Transverse colon (tissue), 3 donors: Measurements from ENCODE around the gene STARD9.

Experiments used
- CTCF ChIP-seq, 5 experiments: fragments of 200-600 bp in 3 of 5; fragments of 450-650 bp in 2 of 5; sonication (generic) in 3 of 5; IDR thresholded peaks; 1 replicate in 2 of 5; 2 replicates in 3 of 5; pipeline ENCODE4 v1.5.1; 2016 to 2017; ENCODE audit warnings: antibody characterized with exemption in 5 of 5, inconsistent platforms in 3 of 5, mild to moderate bottlenecking in 2 of 5, moderate library complexity in 1 of 5
- EP300 ChIP-seq: sonication (generic); formaldehyde crosslinking; IDR thresholded peaks from one replicate; pipeline ENCODE4 v1.6.1; 2017; ENCODE audit warnings: antibody characterized with exemption, low read depth
- POLR2A ChIP-seq: fragments of 450-650 bp; IDR thresholded peaks from one replicate; pipeline ENCODE4 v1.6.1; 2016; ENCODE audit warnings: antibody characterized with exemption, mild to moderate bottlenecking, moderate library complexity

- no peak for TF ChIP-seq CTCF (IDR thresholded peaks at IDR 0.05)
- no peak for TF ChIP-seq EP300
- TF ChIP-seq POLR2A: no peak
These were observed 132.6 kb downstream of the STARD9 start for GRCh38 chr15:42707873-42708544.
